GM18861 (cell line): ENCODE measurements around the gene DEAF1.

Experiments used
- ATAC-seq: cut with Tn5 transposase; IDR thresholded peaks from one replicate; pipeline ENCODE4 v1.9.1; 2021; ENCODE audit not compliant: unreplicated experiment

Gene DEAF1

GRCh38 chr11:597166-597725 lies 97.8 kb downstream of the DEAF1 start:
- ATAC-seq: no peak

- no peak for ATAC-seq
These were observed 98.6 kb downstream of the DEAF1 start for GRCh38 chr11:596374-596773.

GRCh38 chr11:595400-595799 lies 99.6 kb downstream of the DEAF1 start:
- ATAC-seq: no peak
